B cell (primary cell): ENCODE results near the gene CAMK4. TPM values are rescaled to one million over a fixed set of nuclear protein-coding genes. Genes with fewer than 3 reads are reported as not detected.

Source experiments
- ATAC-seq: fragments of 200-7000 bp; cut with Tn5 transposase; one replicate; pipeline ENCODE4 v1.10.0; 2021; ENCODE audit warnings: low read depth, mild to moderate bottlenecking, moderate number of reproducible peaks, moderate library complexity
- CTCF ChIA-PET: fragments of 350-600 bp; sonication (Branson Sonifier 250); formaldehyde crosslinking; loops from one replicate; lab custom pipeline; 2021; ENCODE audit warnings: antibody characterized with exemption, inconsistent platforms; lab: Charles Lee
- POLR2A ChIA-PET: fragments of 350-600 bp; sonication (Branson Sonifier 250); formaldehyde crosslinking; loops from one replicate; lab custom pipeline; 2021; ENCODE audit warnings: antibody characterized with exemption; lab: Charles Lee
- DNase-seq: peaks from one replicate; pipeline ENCODE4 v3.0.0; 2013
- H2AFZ ChIP-seq: 2 replicates; pipeline ENCODE4 v1.6.1; 2012; ENCODE audit warnings: mild to moderate bottlenecking, low read depth, low read length; ENCODE audit not compliant: insufficient read depth, poor library complexity, severe bottlenecking
- H3K27ac ChIP-seq, 2 donors: 1 replicate in 1 of 2; 2 replicates in 1 of 2; pipeline ENCODE4 v1.5.1; 2012 to 2013; ENCODE audit warnings: low read length in 2 of 2, mild to moderate bottlenecking in 2 of 2, moderate library complexity in 1 of 2
- H3K27me3 ChIP-seq, 4 experiments: fragments of 200-600 bp in 1 of 4; sonication (generic) in 1 of 4; replicated peaks in 1 of 4; 1 replicate in 2 of 4; 2 replicates in 2 of 4; pipeline versions ENCODE4 v1.6.1 to v1.7.0; 2013 to 2016; ENCODE audit warnings: low read length in 3 of 4, mild to moderate bottlenecking in 2 of 4, mixed read lengths in 1 of 4, moderate library complexity in 1 of 4; ENCODE audit not compliant: insufficient read depth in 4 of 4, control insufficient read depth in 3 of 4; ENCODE audit errors: control extremely low read depth in 1 of 4
- H3K36me3 ChIP-seq, 2 experiments: replicated peaks in 1 of 2; 1 replicate in 1 of 2; 2 replicates in 1 of 2; pipeline versions ENCODE4 v1.6.1 to v1.7.1; 2013; ENCODE audit warnings: low read length in 1 of 2; ENCODE audit not compliant: insufficient read depth in 2 of 2, control insufficient read depth in 1 of 2; ENCODE audit errors: control extremely low read depth in 1 of 2, extremely low read depth in 1 of 2
- H3K4me1 ChIP-seq, 2 donors: fragments of 200-600 bp in 1 of 2; sonication (generic) in 1 of 2; 1 replicate in 1 of 2; 2 replicates in 1 of 2; pipeline versions ENCODE4 v1.5.1 to v1.6.1; 2013 to 2017; ENCODE audit warnings: low read length in 2 of 2; ENCODE audit not compliant: control insufficient read depth in 2 of 2, insufficient read depth in 2 of 2
- H3K4me2 ChIP-seq: replicated peaks from 2 replicates; pipeline ENCODE3; 2012; ENCODE audit warnings: mild to moderate bottlenecking, low read depth, low read length; ENCODE audit not compliant: poor library complexity, severe bottlenecking
- H3K4me3 ChIP-seq, 5 experiments: fragments of 200-600 bp in 1 of 5; sonication (generic) in 1 of 5; 1 replicate in 3 of 5; 2 replicates in 2 of 5; pipeline versions ENCODE4 v1.5.1 to v1.7.0; 2011 to 2016; ENCODE audit warnings: low read length in 4 of 5, mild to moderate bottlenecking in 4 of 5, low read depth in 2 of 5, control low read depth in 1 of 5, moderate library complexity in 1 of 5; ENCODE audit not compliant: insufficient read depth in 1 of 5; ENCODE audit errors: control extremely low read depth in 1 of 5, extremely low read depth in 1 of 5
- H3K79me2 ChIP-seq: fragments of 200-600 bp; sonication (generic); one replicate; pipeline ENCODE4 v1.6.0; 2016; ENCODE audit warnings: low read length; ENCODE audit not compliant: control insufficient read depth, insufficient read depth
- H3K9ac ChIP-seq: fragments of 200-600 bp; sonication (generic); 2 replicates; pipeline ENCODE4 v1.6.1; 2017; ENCODE audit warnings: mild to moderate bottlenecking, low read length, moderate library complexity
- H3K9me3 ChIP-seq, 3 donors: one replicate each; pipeline versions ENCODE4 v1.6.1 to v1.7.1; 2013; ENCODE audit warnings: low read length in 2 of 3; ENCODE audit not compliant: control insufficient read depth in 2 of 3, insufficient read depth in 1 of 3; ENCODE audit errors: control extremely low read depth in 1 of 3
- H4K20me1 ChIP-seq: 2 replicates; pipeline ENCODE4 v1.6.0; 2012; ENCODE audit warnings: mild to moderate bottlenecking, low read length; ENCODE audit not compliant: insufficient read depth, control insufficient read depth, poor library complexity, severe bottlenecking
- H3K27ac Mint-ChIP-seq: one replicate; pipeline ENCODE4 v1.8.0; 2021; ENCODE audit warnings: mixed read lengths
- H3K27me3 Mint-ChIP-seq: one replicate; pipeline ENCODE4 v1.8.0; 2021; ENCODE audit warnings: mixed read lengths
- H3K4me1 Mint-ChIP-seq: one replicate; pipeline ENCODE4 v1.8.0; 2021; ENCODE audit warnings: mixed read lengths
- H3K4me3 Mint-ChIP-seq: one replicate; pipeline ENCODE4 v1.8.0; 2021; ENCODE audit warnings: mixed read lengths
- H3K9me3 Mint-ChIP-seq: one replicate; pipeline ENCODE4 v1.8.0; 2022; ENCODE audit warnings: mixed read lengths; ENCODE audit not compliant: insufficient read depth
- EZH2 ChIP-seq: IDR thresholded peaks from 2 replicates; pipeline ENCODE4 v1.6.1; 2012; ENCODE audit warnings: borderline replicate concordance, low read depth, mild to moderate bottlenecking, moderate library complexity, low read length; ENCODE audit not compliant: insufficient read depth, poor library complexity, severe bottlenecking
- WGBS: methylation state at CpG from one replicate; pipeline ENCODE4 v1.1.5; 2013; ENCODE audit warnings: missing lambda C conversion rate; ENCODE audit not compliant: insufficient coverage; 5-methylcytosine and 5-hydroxymethylcytosine counted together
- intact Hi-C: fragments of 100-400 bp; cut with micrococcal nuclease; formaldehyde crosslinking; loops from one replicate; pipeline ENCODE4 v1.10.0; 2022
- polyA plus RNA-seq: library from polyadenylated mRNA; depleted of rRNA; stranded (reverse); fragments of >200 nt; gene quantifications from 2 replicates; pipeline ENCODE4 v1.2.3, GENCODE V29; 2012
- total RNA-seq, 2 donors: library from RNA; stranded (reverse); fragments of 120-200 nt in 1 of 2; gene quantifications; 1 replicate in 1 of 2; 2 replicates in 1 of 2; pipeline versions ENCODE4 v1.2.3 to v1.2.4, GENCODE V29; 2013 to 2022
- TF ChIP-seq, protein P1 (sequence below): fragments of 200-600 bp; IDR thresholded peaks from one replicate; pipeline ENCODE4 v1.8.0; 2022; ENCODE audit warnings: antibody characterized with exemption, mild to moderate bottlenecking

The CAMK4 gene
- total and polyA plus RNA-seq, 2 donors (not counting 1 experiment from before 2014, with no cell fraction given): 0.78 to 4.8 TPM

DNA sequence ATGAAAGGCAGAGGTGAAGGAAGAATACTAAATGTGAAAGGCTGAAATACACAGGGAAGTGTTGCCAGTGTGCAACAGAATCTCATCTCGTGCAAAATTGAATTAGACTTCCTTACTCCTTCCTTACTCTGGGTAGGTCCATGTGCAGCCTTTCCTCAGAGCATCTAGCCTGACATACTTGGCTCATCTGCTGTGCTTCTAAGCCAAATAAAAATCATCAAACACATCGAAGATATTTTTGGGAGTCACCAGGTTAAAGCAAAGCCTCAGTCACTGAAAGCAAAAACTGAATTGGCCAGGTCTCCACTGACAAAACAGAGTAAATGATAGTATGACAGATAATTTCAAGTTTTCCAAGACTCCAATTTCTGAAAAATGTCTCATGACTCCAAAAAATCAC, 268.8 kb downstream of the CAMK4 start:
- no peak overlapping the region for H3K27ac ChIP-seq
- intact Hi-C loops: no loop called here
- ATAC-seq (no peak), DNase-seq (no peak)
- H3K4me3 Mint-ChIP-seq: no peak overlapping the region
- H3K9ac ChIP-seq: no peak overlapping the region
- WGBS: 100% methylated on average over 1 of the region's 2 CpGs
- TF ChIP-seq, protein P1, sequence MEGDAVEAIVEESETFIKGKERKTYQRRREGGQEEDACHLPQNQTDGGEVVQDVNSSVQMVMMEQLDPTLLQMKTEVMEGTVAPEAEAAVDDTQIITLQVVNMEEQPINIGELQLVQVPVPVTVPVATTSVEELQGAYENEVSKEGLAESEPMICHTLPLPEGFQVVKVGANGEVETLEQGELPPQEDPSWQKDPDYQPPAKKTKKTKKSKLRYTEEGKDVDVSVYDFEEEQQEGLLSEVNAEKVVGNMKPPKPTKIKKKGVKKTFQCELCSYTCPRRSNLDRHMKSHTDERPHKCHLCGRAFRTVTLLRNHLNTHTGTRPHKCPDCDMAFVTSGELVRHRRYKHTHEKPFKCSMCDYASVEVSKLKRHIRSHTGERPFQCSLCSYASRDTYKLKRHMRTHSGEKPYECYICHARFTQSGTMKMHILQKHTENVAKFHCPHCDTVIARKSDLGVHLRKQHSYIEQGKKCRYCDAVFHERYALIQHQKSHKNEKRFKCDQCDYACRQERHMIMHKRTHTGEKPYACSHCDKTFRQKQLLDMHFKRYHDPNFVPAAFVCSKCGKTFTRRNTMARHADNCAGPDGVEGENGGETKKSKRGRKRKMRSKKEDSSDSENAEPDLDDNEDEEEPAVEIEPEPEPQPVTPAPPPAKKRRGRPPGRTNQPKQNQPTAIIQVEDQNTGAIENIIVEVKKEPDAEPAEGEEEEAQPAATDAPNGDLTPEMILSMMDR: no peak
- TF ChIP-seq EZH2: no peak
- no peaks in the 10 kb centered on the region for H3K27me3 Mint-ChIP-seq
- no peak overlapping the region for H3K4me3 ChIP-seq
- no peak overlapping the region for H3K27ac Mint-ChIP-seq
- H3K4me1 Mint-ChIP-seq: peaks cover under 1% of the 10 kb centered on the region
- H2AFZ ChIP-seq: no peak overlapping the region
- H3K27me3 ChIP-seq: no peaks in the 10 kb centered on the region
- ChIA-PET POLR2A (no interaction called here), CTCF (interaction anchor here (0.8 kb wide), 1 partner anchor 38 kb away, joined by 4 read pairs; no protein-coding TSS in a partner anchor)
- no peaks in the 10 kb centered on the region for H3K36me3 ChIP-seq
- no peak overlapping the region for H3K4me2 ChIP-seq
- H3K4me1 ChIP-seq: no peaks in the 10 kb centered on the region
- H4K20me1 ChIP-seq: no peaks in the 10 kb centered on the region
- H3K9me3 Mint-ChIP-seq: no peaks in the 10 kb centered on the region
- no peaks in the 10 kb centered on the region for H3K79me2 ChIP-seq
- no peaks in the 10 kb centered on the region for H3K9me3 ChIP-seq

DNA sequence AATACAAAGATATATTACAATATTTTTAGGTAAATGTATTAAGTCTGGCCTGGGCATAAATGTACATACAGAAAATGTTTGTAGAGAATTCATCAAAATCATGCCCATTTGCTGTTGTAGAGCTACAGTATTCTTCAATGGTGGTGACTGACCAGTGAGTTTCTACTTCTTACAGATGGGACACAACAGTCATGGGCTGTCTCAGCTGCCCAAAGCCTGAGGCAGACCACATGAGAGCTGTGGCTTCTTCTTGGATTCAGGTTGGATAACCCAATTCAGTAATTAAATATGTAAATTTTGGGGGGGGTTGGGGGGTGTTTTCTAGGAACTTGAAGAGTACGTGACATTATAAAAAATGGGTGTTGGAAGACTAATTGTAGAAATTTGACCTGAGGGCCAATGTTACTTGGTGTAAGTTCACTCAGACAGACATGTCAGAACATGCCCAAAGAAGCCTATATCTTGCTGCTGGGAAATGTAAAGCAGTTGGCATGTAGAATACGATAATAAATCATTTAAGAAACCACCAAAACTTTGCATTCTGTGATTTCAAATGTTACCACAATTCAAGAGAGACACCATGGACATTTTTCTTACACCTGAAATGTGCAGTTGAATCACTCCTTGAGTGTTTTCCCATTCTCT, 270.3 kb downstream of the CAMK4 start:
- ChIA-PET CTCF (no interaction called here), POLR2A (no interaction called here)
- Histone ChIP-seq H3K4me2 (no peak overlapping the region), H3K27me3 (no peaks in the 10 kb centered on the region), H4K20me1 (no peaks in the 10 kb centered on the region), H3K4me3 (no peak overlapping the region), H3K9ac (no peak overlapping the region), H3K36me3 (peaks cover 0 to 5% of the 10 kb centered on the region in 2 experiments), H3K9me3 (no peaks in the 10 kb centered on the region), H2AFZ (no peak overlapping the region), H3K27ac (no peak overlapping the region), H3K4me1 (no peaks in the 10 kb centered on the region), H3K79me2 (no peaks in the 10 kb centered on the region)
- intact Hi-C loops: no loop called here
- WGBS: 100% methylated on average over 2 of the region's 2 CpGs
- TF ChIP-seq, protein P1: no peak
- TF ChIP-seq EZH2: no peak
- Mint-ChIP-seq H3K27ac (no peak overlapping the region), H3K27me3 (no peaks in the 10 kb centered on the region), H3K4me3 (no peak overlapping the region), H3K9me3 (no peaks in the 10 kb centered on the region), H3K4me1 (peaks cover 8% of the 10 kb centered on the region)
- ATAC-seq (no peak), DNase-seq (no peak)
